ENCODE results near the gene DGUOK. TPM values are rescaled to one million over a fixed set of nuclear protein-coding genes. Genes with fewer than 3 reads are reported as not detected.

Gene DGUOK
- total RNA-seq, 2 experiments from 2014 or later, result 96.4 to 103 TPM

DNA sequence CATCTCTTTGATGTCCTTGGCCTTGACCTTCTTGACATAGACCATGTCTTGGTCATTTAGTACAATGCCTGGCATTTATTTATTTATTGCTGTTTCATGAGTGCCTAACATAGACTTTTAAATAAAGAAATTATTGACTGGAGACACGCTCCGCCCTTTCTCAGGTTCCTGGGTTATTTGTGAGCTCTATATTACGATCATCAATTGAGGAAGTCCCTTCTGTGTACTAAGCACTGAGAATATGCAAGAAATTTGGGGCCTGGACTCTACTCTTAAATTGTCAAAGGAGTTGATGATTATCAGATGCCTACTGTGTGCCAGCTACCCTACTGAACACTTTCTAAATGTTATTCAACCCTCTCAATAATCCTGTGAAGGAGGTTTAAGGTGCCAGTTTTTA, 38.4 kb downstream of the DGUOK start:
- Mint-ChIP-seq H3K27me3 (no peaks in the 10 kb centered on the region), H3K4me1 (ENCODE audit: low read depth) (peaks cover 50% of the 10 kb centered on the region), H3K4me3 (no peak overlapping the region), H3K9me3 (peaks cover 10% of the 10 kb centered on the region), H3K27ac (peak overlapping the region; percentile 83), H3K36me3 (ENCODE audit: low read depth) (peaks cover 17% of the 10 kb centered on the region)
- intact Hi-C loops (cut with micrococcal nuclease), result no loop called here
- ChIA-PET POLR2A (interaction anchor here (0.7 to 1.3 kb wide), 5 partner anchors 14 to 38 kb away, joined by 3 to 6 read pairs (median 3); partner anchors contain the start of gene DGUOK), CTCF (interaction anchor here (1.0 to 1.4 kb wide), 5 partner anchors 15 to 182 kb away, joined by 3 read pairs; no protein-coding TSS in a partner anchor)
- no peak for ATAC-seq
- DNase-seq, result no peak
- TF ChIP-seq, protein P1, sequence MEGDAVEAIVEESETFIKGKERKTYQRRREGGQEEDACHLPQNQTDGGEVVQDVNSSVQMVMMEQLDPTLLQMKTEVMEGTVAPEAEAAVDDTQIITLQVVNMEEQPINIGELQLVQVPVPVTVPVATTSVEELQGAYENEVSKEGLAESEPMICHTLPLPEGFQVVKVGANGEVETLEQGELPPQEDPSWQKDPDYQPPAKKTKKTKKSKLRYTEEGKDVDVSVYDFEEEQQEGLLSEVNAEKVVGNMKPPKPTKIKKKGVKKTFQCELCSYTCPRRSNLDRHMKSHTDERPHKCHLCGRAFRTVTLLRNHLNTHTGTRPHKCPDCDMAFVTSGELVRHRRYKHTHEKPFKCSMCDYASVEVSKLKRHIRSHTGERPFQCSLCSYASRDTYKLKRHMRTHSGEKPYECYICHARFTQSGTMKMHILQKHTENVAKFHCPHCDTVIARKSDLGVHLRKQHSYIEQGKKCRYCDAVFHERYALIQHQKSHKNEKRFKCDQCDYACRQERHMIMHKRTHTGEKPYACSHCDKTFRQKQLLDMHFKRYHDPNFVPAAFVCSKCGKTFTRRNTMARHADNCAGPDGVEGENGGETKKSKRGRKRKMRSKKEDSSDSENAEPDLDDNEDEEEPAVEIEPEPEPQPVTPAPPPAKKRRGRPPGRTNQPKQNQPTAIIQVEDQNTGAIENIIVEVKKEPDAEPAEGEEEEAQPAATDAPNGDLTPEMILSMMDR (IDR thresholded peaks at IDR 0.05), result no peak

GRCh38 chr2:73968357-73968937, 41.8 kb downstream of the DGUOK start:
- Mint-ChIP-seq H3K4me3 (no peak overlapping the region), H3K27ac (no peak overlapping the region), H3K4me1 (ENCODE audit: low read depth) (peaks cover 69% of the 10 kb centered on the region), H3K9me3 (no peaks in the 10 kb centered on the region), H3K36me3 (ENCODE audit: low read depth) (no peaks in the 10 kb centered on the region), H3K27me3 (no peaks in the 10 kb centered on the region)
- DNase-seq (no peak), ATAC-seq (no peak)
- intact Hi-C loops (cut with micrococcal nuclease), result no loop called here
- ChIA-PET POLR2A (interaction anchor here (0.6 to 3.1 kb wide), 5 partner anchors 8 to 238 kb away, joined by 3 to 12 read pairs (median 3); partner anchors contain the start of gene TET3), CTCF (no interaction called here)
- TF ChIP-seq, protein P1 (IDR thresholded peaks at IDR 0.05), result no peak

DNA sequence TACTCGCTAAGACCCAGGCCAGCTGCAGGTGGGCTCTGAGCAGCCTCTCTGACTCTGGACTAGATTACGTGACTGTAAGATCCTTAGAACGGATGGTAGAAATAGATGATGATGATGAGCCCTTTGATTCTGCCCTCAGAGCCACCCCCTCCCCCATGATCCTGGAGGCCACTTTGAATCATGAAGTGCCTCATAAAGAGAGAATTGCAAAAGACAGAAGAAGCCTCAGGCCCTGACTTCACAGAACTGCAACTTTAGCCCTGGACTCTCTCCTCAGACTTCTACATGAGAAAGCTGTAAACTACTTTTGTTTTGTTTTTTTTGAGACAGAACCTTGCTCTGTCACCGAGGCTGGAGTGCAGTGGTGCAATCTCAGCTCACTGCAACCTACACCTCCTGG, 42.7 kb downstream of the DGUOK start:
- Mint-ChIP-seq H3K4me1 (ENCODE audit: low read depth) (peaks cover 60% of the 10 kb centered on the region), H3K36me3 (ENCODE audit: low read depth) (no peaks in the 10 kb centered on the region), H3K27ac (no peak overlapping the region), H3K4me3 (no peak overlapping the region), H3K9me3 (no peaks in the 10 kb centered on the region), H3K27me3 (no peaks in the 10 kb centered on the region)
- TF ChIP-seq, protein P1 (IDR thresholded peaks at IDR 0.05), result no peak
- intact Hi-C loops (cut with micrococcal nuclease), result no loop called here
- CTCF ChIA-PET, result interaction anchor here (0.8 to 1.7 kb wide), 3 partner anchors 10 to 178 kb away, joined by 3 to 4 read pairs (median 3); partner anchors contain the start of gene BOLA3
- POLR2A ChIA-PET, result interaction anchor here (1.0 to 3.1 kb wide), 3 partner anchors 16 to 178 kb away, joined by 3 to 12 read pairs (median 4); partner anchors contain the start of gene TET3
- ATAC-seq (no peak), DNase-seq (peak; percentile 61)

DNA sequence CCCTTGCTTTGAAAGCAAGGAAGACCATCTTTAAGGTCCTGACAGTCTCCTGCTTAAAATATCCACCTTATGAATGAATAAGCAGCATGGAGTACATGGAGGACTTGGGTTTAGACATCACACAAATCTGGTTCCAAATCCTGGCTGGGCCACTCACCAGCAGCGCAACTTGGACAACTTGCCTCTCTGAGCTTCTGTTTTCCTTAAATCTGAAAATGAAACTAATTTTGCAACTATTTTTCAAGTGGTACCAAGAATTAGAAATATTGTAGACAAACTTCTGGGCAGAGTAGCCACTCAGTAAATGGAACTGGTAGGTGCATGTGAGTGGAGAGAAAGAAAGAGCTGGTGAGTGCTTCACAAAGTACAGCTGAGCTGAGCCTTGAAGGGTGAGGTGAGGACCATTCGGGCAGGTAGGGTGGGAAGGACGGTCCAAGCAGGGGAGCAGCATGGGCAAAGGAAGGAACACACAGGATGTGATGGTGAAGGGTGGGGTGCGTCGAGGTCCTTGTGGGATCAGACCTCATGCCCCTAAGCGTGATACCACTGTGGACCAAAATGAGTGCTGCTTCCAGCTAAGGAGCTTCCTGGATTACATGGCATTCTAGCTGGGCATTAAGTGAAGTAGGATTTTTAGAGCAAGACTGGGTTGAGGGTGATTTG, 43.6 kb downstream of the DGUOK start:
- DNase-seq (peak; percentile 17), ATAC-seq (peak; percentile 12)
- no peaks in the 10 kb centered on the region for H3K36me3 Mint-ChIP-seq (ENCODE audit: low read depth)
- H3K27me3 Mint-ChIP-seq, result no peaks in the 10 kb centered on the region
- no peaks in the 10 kb centered on the region for H3K9me3 Mint-ChIP-seq
- ChIA-PET CTCF (interaction anchor here (0.8 to 1.7 kb wide), 6 partner anchors 9 to 177 kb away, joined by 3 to 4 read pairs (median 4); partner anchors contain the start of genes BOLA3 and STAMBP), POLR2A (interaction anchor here (0.8 to 3.1 kb wide), 6 partner anchors 9 to 177 kb away, joined by 3 to 12 read pairs (median 4); partner anchors contain the start of gene TET3)
- H3K4me1 Mint-ChIP-seq (ENCODE audit: low read depth), result peaks cover 55% of the 10 kb centered on the region
- TF ChIP-seq, protein P1 (IDR thresholded peaks at IDR 0.05), result no peak
- intact Hi-C loops (cut with micrococcal nuclease), result no loop called here
- H3K4me3 Mint-ChIP-seq, result peak overlapping the region; percentile 69
- peak overlapping the region; percentile 86 for H3K27ac Mint-ChIP-seq
